ENCODE measurements around the gene CAMTA1. TPM values are rescaled to one million over a fixed set of nuclear protein-coding genes. Genes with fewer than 3 reads are reported as not detected.
"Not testable (repeated sequence)": the region's sequence is repeated elsewhere in the genome, so short reads cannot be mapped to it uniquely, and the experiment has no call there.

Gene CAMTA1
- total RNA-seq, 1 experiment from 2014 or later: 102 TPM

GRCh38 chr1:7703321-7704213 is 918.3 kb downstream of the CAMTA1 start:
- no peak for DNase-seq (ENCODE audit: low read depth)
- in situ Hi-C loops (cut with HindIII; ENCODE audit: low pct_unique_long_range_greater_than_20kb, low sequenced_read_pairs): no loop called here

GRCh38 chr1:7704214-7705047 is 919.2 kb downstream of the CAMTA1 start:
- in situ Hi-C loops (cut with HindIII; ENCODE audit: low pct_unique_long_range_greater_than_20kb, low sequenced_read_pairs): no loop called here
- DNase-seq (ENCODE audit: low read depth): peak; percentile 86

- DNase-seq (ENCODE audit: low read depth): no peak
- in situ Hi-C loops (cut with HindIII; ENCODE audit: low pct_unique_long_range_greater_than_20kb, low sequenced_read_pairs): no loop called here
Measured at GRCh38 chr1:7705048-7705907, 920.0 kb downstream of the CAMTA1 start.

- in situ Hi-C loops (cut with HindIII; ENCODE audit: low pct_unique_long_range_greater_than_20kb, low sequenced_read_pairs): no loop called here
- DNase-seq (ENCODE audit: low read depth): no peak
Measured at GRCh38 chr1:7705908-7706216, 920.6 kb downstream of the CAMTA1 start.

GRCh38 chr1:7707527-7707926 is 922.3 kb downstream of the CAMTA1 start:
- no peak for DNase-seq (ENCODE audit: low read depth)
- in situ Hi-C loops (cut with HindIII; ENCODE audit: low pct_unique_long_range_greater_than_20kb, low sequenced_read_pairs): no loop called here

- DNase-seq (ENCODE audit: low read depth); in situ Hi-C loops (cut with HindIII; ENCODE audit: low pct_unique_long_range_greater_than_20kb, low sequenced_read_pairs): not testable (repeated sequence)
Measured at GRCh38 chr1:7708065-7708464, 922.8 kb downstream of the CAMTA1 start.

- in situ Hi-C loops (cut with HindIII; ENCODE audit: low pct_unique_long_range_greater_than_20kb, low sequenced_read_pairs): no loop called here
- DNase-seq (ENCODE audit: low read depth): no peak
Measured at GRCh38 chr1:7710859-7711258, 925.6 kb downstream of the CAMTA1 start.

GRCh38 chr1:7712731-7713323 is 927.6 kb downstream of the CAMTA1 start:
- in situ Hi-C loops (cut with HindIII; ENCODE audit: low pct_unique_long_range_greater_than_20kb, low sequenced_read_pairs): no loop called here
- no peak for DNase-seq (ENCODE audit: low read depth)

GRCh38 chr1:7716506-7716905 is 931.3 kb downstream of the CAMTA1 start:
- in situ Hi-C loops (cut with HindIII; ENCODE audit: low pct_unique_long_range_greater_than_20kb, low sequenced_read_pairs): no loop called here
- no peak for DNase-seq (ENCODE audit: low read depth)

- in situ Hi-C loops (cut with HindIII; ENCODE audit: low pct_unique_long_range_greater_than_20kb, low sequenced_read_pairs): no loop called here
- no peak for DNase-seq (ENCODE audit: low read depth)
Measured at GRCh38 chr1:7717748-7718368, 932.6 kb downstream of the CAMTA1 start.

GRCh38 chr1:7719468-7720094 is 934.3 kb downstream of the CAMTA1 start:
- in situ Hi-C loops (cut with HindIII; ENCODE audit: low pct_unique_long_range_greater_than_20kb, low sequenced_read_pairs): no loop called here
- no peak for DNase-seq (ENCODE audit: low read depth)

- in situ Hi-C loops (cut with HindIII; ENCODE audit: low pct_unique_long_range_greater_than_20kb, low sequenced_read_pairs): no loop called here
- no peak for DNase-seq (ENCODE audit: low read depth)
Measured at GRCh38 chr1:7721940-7722669, 936.9 kb downstream of the CAMTA1 start.

- in situ Hi-C loops (cut with HindIII; ENCODE audit: low pct_unique_long_range_greater_than_20kb, low sequenced_read_pairs): no loop called here
- no peak for DNase-seq (ENCODE audit: low read depth)
Measured at GRCh38 chr1:7722670-7723012, 937.4 kb downstream of the CAMTA1 start.

- no peak for DNase-seq (ENCODE audit: low read depth)
Measured at GRCh38 chr1:7726623-7727022, 941.4 kb downstream of the CAMTA1 start.

GRCh38 chr1:7727809-7728471 is 942.7 kb downstream of the CAMTA1 start:
- in situ Hi-C loops (cut with HindIII; ENCODE audit: low pct_unique_long_range_greater_than_20kb, low sequenced_read_pairs): no loop called here
- no peak for DNase-seq (ENCODE audit: low read depth)

More at GRCh38 chr1:7726623-7727022, 941.4 kb downstream of the CAMTA1 start:
- in situ Hi-C loops (cut with HindIII; ENCODE audit: low pct_unique_long_range_greater_than_20kb, low sequenced_read_pairs): no loop called here

- no peak for DNase-seq (ENCODE audit: low read depth)
- in situ Hi-C loops (cut with HindIII; ENCODE audit: low pct_unique_long_range_greater_than_20kb, low sequenced_read_pairs): no loop called here
Measured at GRCh38 chr1:7729761-7730160, 944.5 kb downstream of the CAMTA1 start.

Data from Caki2 (cell line).